Cardiac fibroblast (primary cell): Measurements from ENCODE around the gene SPTBN4.

Experiments used
- DNase-seq, 2 donors: peaks; one replicate each; pipeline versions ENCODE4 v3.0.0 to v3.0.0-alpha.2; 2010; ENCODE audit warnings: low read depth in 2 of 2
- H3K4me3 ChIP-seq, 2 donors: replicated peaks in 1 of 2; 1 replicate in 1 of 2; 2 replicates in 1 of 2; pipeline ENCODE4 v1.5.1; 2011; ENCODE audit warnings: low read depth in 2 of 2, low read length in 2 of 2, mild to moderate bottlenecking in 2 of 2, moderate library complexity in 1 of 2
- CTCF ChIP-seq: IDR thresholded peaks from one replicate; pipeline ENCODE4 v1.5.1; 2011; ENCODE audit warnings: low read depth, mild to moderate bottlenecking, low read length, inconsistent platforms

Gene SPTBN4

GRCh38 chr19:40420766-40421765 is 45.7 kb upstream of the SPTBN4 start:
- TF ChIP-seq CTCF = peak; percentile 98
- DNase-seq = peak; percentile 92 to 96
- H3K4me3 ChIP-seq = peak overlapping the region; percentile 64 to 67

- H3K4me3 ChIP-seq = no peak overlapping the region
- DNase-seq = no peak
- TF ChIP-seq CTCF = no peak
Measured at GRCh38 chr19:40421993-40422747, 44.6 kb upstream of the SPTBN4 start.

GRCh38 chr19:40422748-40423566 is 43.8 kb upstream of the SPTBN4 start:
- no peak for TF ChIP-seq CTCF
- H3K4me3 ChIP-seq = no peak overlapping the region
- no peak for DNase-seq

- peak overlapping the region; percentile 81 to 84 for H3K4me3 ChIP-seq
- TF ChIP-seq CTCF = no peak
- DNase-seq = no peak
Measured at GRCh38 chr19:40423938-40424337, 42.9 kb upstream of the SPTBN4 start.

- no peak for TF ChIP-seq CTCF
- peak overlapping the region; percentile 81 to 84 for H3K4me3 ChIP-seq
- DNase-seq = peak; percentile 21 to 43
Measured at GRCh38 chr19:40424637-40425449, 42.0 kb upstream of the SPTBN4 start.
